ENCODE data around the gene NAV3.

NAV3 gene

GRCh38 chr12:77882709-77883108 lies 52.0 kb downstream of the NAV3 start:
- no peaks in the 10 kb centered on the region for H3K9me3 ChIP-seq (replicated peaks in 1 of 2; ENCODE audit: control insufficient read depth in 2 of 2, insufficient read depth in 1 of 2, low read depth in 1 of 2, low read length in 2 of 2)

GRCh38 chr12:77888611-77889010 lies 57.9 kb downstream of the NAV3 start:
- Histone ChIP-seq H3K9me3 (replicated peaks in 1 of 2; ENCODE audit: control insufficient read depth in 2 of 2, insufficient read depth in 1 of 2, low read depth in 1 of 2, low read length in 2 of 2) (no peaks in the 10 kb centered on the region), H2BK5ac (ENCODE audit: low read length) (no peak overlapping the region), H3K4me1 (ENCODE audit: control insufficient read depth in 2 of 2, insufficient read depth in 1 of 2, low read depth in 1 of 2, low read length in 2 of 2) (no peaks in the 10 kb centered on the region), H3K14ac (ENCODE audit: low read length) (no peak overlapping the region), H3K9ac (ENCODE audit: low read depth, low read length, poor library complexity) (no peak overlapping the region), H2BK120ac (ENCODE audit: low read depth, low read length) (no peak overlapping the region), H3K79me1 (ENCODE audit: low read depth, low read length) (no peaks in the 10 kb centered on the region), H2BK15ac (ENCODE audit: low read length) (no peak overlapping the region), H3K18ac (ENCODE audit: low read length) (no peak overlapping the region), H4K91ac (ENCODE audit: low read depth, low read length, poor library complexity) (no peak overlapping the region), H4K8ac (ENCODE audit: low read depth, low read length) (no peak overlapping the region), H3K23ac (ENCODE audit: low read depth, low read length, poor library complexity) (no peak overlapping the region), H3K4me3 (ENCODE audit: low read length in 2 of 2) (no peak overlapping the region), H3K4me2 (ENCODE audit: insufficient read depth, low read length, poor library complexity, severe bottlenecking) (no peak overlapping the region), H2AK5ac (ENCODE audit: low read depth, low read length) (no peak overlapping the region), H3K36me3 (replicated peaks in 1 of 2; ENCODE audit: control insufficient read depth in 2 of 2, insufficient read depth in 2 of 2, low read length in 2 of 2) (no peaks in the 10 kb centered on the region), H3K27ac (replicated peaks; ENCODE audit: low read length) (no peak overlapping the region), H3K27me3 (ENCODE audit: control insufficient read depth in 3 of 3, insufficient read depth in 3 of 3, low read depth in 1 of 3, low read length in 3 of 3) (no peaks in the 10 kb centered on the region), H2AFZ (ENCODE audit: low read length) (no peak overlapping the region), H2BK12ac (ENCODE audit: low read length) (no peak overlapping the region), H3K4ac (ENCODE audit: low read length) (peak overlapping the region; percentile 67)
- no CpG with 5 or more reads among the region's 1 CpG for WGBS, 2 donors (ENCODE audit: extremely low coverage in 2 of 2, insufficient read length in 2 of 2, insufficient replicate concordance in 1 of 2)
- no peak for DNase-seq (ENCODE audit: low spot score)

More at GRCh38 chr12:77882709-77883108, 52.0 kb downstream of the NAV3 start:
- H3K27me3 ChIP-seq (ENCODE audit: control insufficient read depth in 3 of 3, insufficient read depth in 3 of 3, low read depth in 1 of 3, low read length in 3 of 3): no peaks in the 10 kb centered on the region
- no peak overlapping the region for H2BK15ac ChIP-seq (ENCODE audit: low read length)
- H4K91ac ChIP-seq (ENCODE audit: low read depth, low read length, poor library complexity): no peak overlapping the region
- no peak overlapping the region for H3K23ac ChIP-seq (ENCODE audit: low read depth, low read length, poor library complexity)
- no peak overlapping the region for H2AK5ac ChIP-seq (ENCODE audit: low read depth, low read length)
- H3K4me2 ChIP-seq (ENCODE audit: insufficient read depth, low read length, poor library complexity, severe bottlenecking): no peak overlapping the region
- H2BK120ac ChIP-seq (ENCODE audit: low read depth, low read length): no peak overlapping the region
- no peaks in the 10 kb centered on the region for H3K4me1 ChIP-seq (ENCODE audit: control insufficient read depth in 2 of 2, insufficient read depth in 1 of 2, low read depth in 1 of 2, low read length in 2 of 2)
- no peak overlapping the region for H3K4me3 ChIP-seq (ENCODE audit: low read length in 2 of 2)
- H3K9ac ChIP-seq (ENCODE audit: low read depth, low read length, poor library complexity): no peak overlapping the region
- H3K27ac ChIP-seq (replicated peaks; ENCODE audit: low read length): no peak overlapping the region
- H3K36me3 ChIP-seq (replicated peaks in 1 of 2; ENCODE audit: control insufficient read depth in 2 of 2, insufficient read depth in 2 of 2, low read length in 2 of 2): no peaks in the 10 kb centered on the region
- no peak overlapping the region for H2AFZ ChIP-seq (ENCODE audit: low read length)
- H3K4ac ChIP-seq (ENCODE audit: low read length): no peak overlapping the region
- no peak overlapping the region for H2BK5ac ChIP-seq (ENCODE audit: low read length)
- no peak for DNase-seq (ENCODE audit: low spot score)
- H4K8ac ChIP-seq (ENCODE audit: low read depth, low read length): no peak overlapping the region
- H3K79me1 ChIP-seq (ENCODE audit: low read depth, low read length): no peaks in the 10 kb centered on the region
- H3K18ac ChIP-seq (ENCODE audit: low read length): no peak overlapping the region
- no peak overlapping the region for H3K14ac ChIP-seq (ENCODE audit: low read length)
- H2BK12ac ChIP-seq (ENCODE audit: low read length): no peak overlapping the region

GRCh38 chr12:77891518-77892147 lies 60.9 kb downstream of the NAV3 start:
- Histone ChIP-seq H3K23ac (ENCODE audit: low read depth, low read length, poor library complexity) (no peak overlapping the region), H2AK5ac (ENCODE audit: low read depth, low read length) (no peak overlapping the region), H2BK15ac (ENCODE audit: low read length) (no peak overlapping the region), H3K18ac (ENCODE audit: low read length) (no peak overlapping the region), H3K4me2 (ENCODE audit: insufficient read depth, low read length, poor library complexity, severe bottlenecking) (no peak overlapping the region), H3K9me3 (replicated peaks in 1 of 2; ENCODE audit: control insufficient read depth in 2 of 2, insufficient read depth in 1 of 2, low read depth in 1 of 2, low read length in 2 of 2) (no peaks in the 10 kb centered on the region), H3K9ac (ENCODE audit: low read depth, low read length, poor library complexity) (no peak overlapping the region), H3K4me3 (ENCODE audit: low read length in 2 of 2) (no peak overlapping the region), H3K79me1 (ENCODE audit: low read depth, low read length) (no peaks in the 10 kb centered on the region), H4K8ac (ENCODE audit: low read depth, low read length) (no peak overlapping the region), H3K36me3 (replicated peaks in 1 of 2; ENCODE audit: control insufficient read depth in 2 of 2, insufficient read depth in 2 of 2, low read length in 2 of 2) (no peaks in the 10 kb centered on the region), H3K14ac (ENCODE audit: low read length) (no peak overlapping the region), H3K4ac (ENCODE audit: low read length) (no peak overlapping the region), H4K91ac (ENCODE audit: low read depth, low read length, poor library complexity) (no peak overlapping the region), H3K27me3 (ENCODE audit: control insufficient read depth in 3 of 3, insufficient read depth in 3 of 3, low read depth in 1 of 3, low read length in 3 of 3) (no peaks in the 10 kb centered on the region), H2BK5ac (ENCODE audit: low read length) (no peak overlapping the region), H3K27ac (replicated peaks; ENCODE audit: low read length) (no peak overlapping the region), H2BK120ac (ENCODE audit: low read depth, low read length) (no peak overlapping the region), H2BK12ac (ENCODE audit: low read length) (no peak overlapping the region), H3K4me1 (ENCODE audit: control insufficient read depth in 2 of 2, insufficient read depth in 1 of 2, low read depth in 1 of 2, low read length in 2 of 2) (no peaks in the 10 kb centered on the region), H2AFZ (ENCODE audit: low read length) (no peak overlapping the region)
- no peak for DNase-seq (ENCODE audit: low spot score)
- no CpG with 5 or more reads among the region's 3 CpGs for WGBS, 2 donors (ENCODE audit: extremely low coverage in 2 of 2, insufficient read length in 2 of 2, insufficient replicate concordance in 1 of 2)

GRCh38 chr12:77893918-77894317 lies 63.2 kb downstream of the NAV3 start:
- Histone ChIP-seq H3K9me3 (replicated peaks in 1 of 2; ENCODE audit: control insufficient read depth in 2 of 2, insufficient read depth in 1 of 2, low read depth in 1 of 2, low read length in 2 of 2) (no peaks in the 10 kb centered on the region), H3K36me3 (replicated peaks in 1 of 2; ENCODE audit: control insufficient read depth in 2 of 2, insufficient read depth in 2 of 2, low read length in 2 of 2) (no peaks in the 10 kb centered on the region), H2AK5ac (ENCODE audit: low read depth, low read length) (no peak overlapping the region), H2AFZ (ENCODE audit: low read length) (no peak overlapping the region), H4K91ac (ENCODE audit: low read depth, low read length, poor library complexity) (no peak overlapping the region), H3K23ac (ENCODE audit: low read depth, low read length, poor library complexity) (no peak overlapping the region), H3K14ac (ENCODE audit: low read length) (no peak overlapping the region), H3K18ac (ENCODE audit: low read length) (no peak overlapping the region), H2BK12ac (ENCODE audit: low read length) (no peak overlapping the region), H3K4ac (ENCODE audit: low read length) (no peak overlapping the region), H2BK15ac (ENCODE audit: low read length) (no peak overlapping the region), H3K9ac (ENCODE audit: low read depth, low read length, poor library complexity) (no peak overlapping the region), H3K4me3 (ENCODE audit: low read length in 2 of 2) (no peak overlapping the region), H2BK120ac (ENCODE audit: low read depth, low read length) (no peak overlapping the region), H3K4me1 (ENCODE audit: control insufficient read depth in 2 of 2, insufficient read depth in 1 of 2, low read depth in 1 of 2, low read length in 2 of 2) (no peaks in the 10 kb centered on the region), H3K79me1 (ENCODE audit: low read depth, low read length) (no peaks in the 10 kb centered on the region), H3K27me3 (ENCODE audit: control insufficient read depth in 3 of 3, insufficient read depth in 3 of 3, low read depth in 1 of 3, low read length in 3 of 3) (no peaks in the 10 kb centered on the region), H2BK5ac (ENCODE audit: low read length) (no peak overlapping the region), H3K4me2 (ENCODE audit: insufficient read depth, low read length, poor library complexity, severe bottlenecking) (no peak overlapping the region), H4K8ac (ENCODE audit: low read depth, low read length) (no peak overlapping the region), H3K27ac (replicated peaks; ENCODE audit: low read length) (no peak overlapping the region)
- no peak for DNase-seq (ENCODE audit: low spot score)

Data from neuronal stem cell (in vitro differentiated cells).